DMS53 treated with DMSO at 0.1 percent for 48 hours (cell line): ENCODE data around the gene TLL1.

Experiments used
- DNase-seq: peaks from one replicate; lab custom pipeline; 2025; ENCODE audit not compliant: unreplicated experiment; lab: John Stamatoyannopoulos, UW

Gene TLL1

GRCh38 chr4:165879641-165880040, 6.6 kb downstream of the TLL1 start:
- DNase-seq = no peak

- DNase-seq = no peak
Observed at GRCh38 chr4:165894159-165894558, 21.1 kb downstream of the TLL1 start.

- no peak for DNase-seq
Observed at GRCh38 chr4:165905405-165906027, 32.5 kb downstream of the TLL1 start.

GRCh38 chr4:165906272-165906671, 33.2 kb downstream of the TLL1 start:
- DNase-seq = no peak

- DNase-seq = no peak
Observed at GRCh38 chr4:165909947-165910346, 36.9 kb downstream of the TLL1 start.

- DNase-seq = no peak
Observed at GRCh38 chr4:165915215-165915614, 42.2 kb downstream of the TLL1 start.

- no peak for DNase-seq
Observed at GRCh38 chr4:165921546-165921945, 48.5 kb downstream of the TLL1 start.

GRCh38 chr4:165922747-165923146, 49.7 kb downstream of the TLL1 start:
- DNase-seq = no peak

GRCh38 chr4:165926307-165926706, 53.3 kb downstream of the TLL1 start:
- no peak for DNase-seq

- DNase-seq = no peak
Observed at GRCh38 chr4:165927366-165927765, 54.3 kb downstream of the TLL1 start.

GRCh38 chr4:165927815-165928214, 54.8 kb downstream of the TLL1 start:
- DNase-seq = no peak

GRCh38 chr4:165928601-165929000, 55.6 kb downstream of the TLL1 start:
- no peak for DNase-seq

- no peak for DNase-seq
Observed at GRCh38 chr4:165929662-165930061, 56.6 kb downstream of the TLL1 start.

- DNase-seq = no peak
Observed at GRCh38 chr4:165931741-165932140, 58.7 kb downstream of the TLL1 start.

GRCh38 chr4:165944900-165945299, 71.9 kb downstream of the TLL1 start:
- no peak for DNase-seq

- no peak for DNase-seq
Observed at GRCh38 chr4:165945991-165946390, 73.0 kb downstream of the TLL1 start.

GRCh38 chr4:165947019-165947418, 74.0 kb downstream of the TLL1 start:
- no peak for DNase-seq

GRCh38 chr4:165953181-165953580, 80.1 kb downstream of the TLL1 start:
- DNase-seq = no peak

GRCh38 chr4:165963621-165964020, 90.6 kb downstream of the TLL1 start:
- no peak for DNase-seq

- no peak for DNase-seq
Observed at GRCh38 chr4:165964591-165964990, 91.6 kb downstream of the TLL1 start.

GRCh38 chr4:165965503-165965902, 92.5 kb downstream of the TLL1 start:
- peak; percentile 7 for DNase-seq

- DNase-seq = no peak
Observed at GRCh38 chr4:165966833-165967232, 93.8 kb downstream of the TLL1 start.

GRCh38 chr4:165967486-165967885, 94.4 kb downstream of the TLL1 start:
- DNase-seq = no peak
